8988T (cell line): Measurements from ENCODE around the gene CCDC107.
"Not testable (repeated sequence)": the region's sequence is repeated elsewhere in the genome, so short reads cannot be mapped to it uniquely, and the experiment has no call there.

Experiments
- DNase-seq: peaks from one replicate; pipeline ENCODE4 v3.0.0; 2011

CCDC107 gene

GRCh38 chr9:35638751-35639150, 19.3 kb upstream of the CCDC107 start:
- DNase-seq: not testable (repeated sequence)

- DNase-seq: not testable (repeated sequence)
Observed at GRCh38 chr9:35639225-35639624, 18.9 kb upstream of the CCDC107 start.

- DNase-seq: no peak
Observed at GRCh38 chr9:35639631-35640030, 18.5 kb upstream of the CCDC107 start.

- not testable (repeated sequence) for DNase-seq
Observed at GRCh38 chr9:35640431-35640830, 17.7 kb upstream of the CCDC107 start.

GRCh38 chr9:35641478-35641877, 16.6 kb upstream of the CCDC107 start:
- not testable (repeated sequence) for DNase-seq

- DNase-seq: no peak
Observed at GRCh38 chr9:35643046-35643445, 15.0 kb upstream of the CCDC107 start.

GRCh38 chr9:35645736-35646135, 12.4 kb upstream of the CCDC107 start:
- DNase-seq: not testable (repeated sequence)

GRCh38 chr9:35646153-35646532, 11.9 kb upstream of the CCDC107 start:
- DNase-seq: no peak

- DNase-seq: peak; percentile 91
Observed at GRCh38 chr9:35646533-35647265, 11.4 kb upstream of the CCDC107 start.

GRCh38 chr9:35649431-35650340, 8.4 kb upstream of the CCDC107 start:
- no peak for DNase-seq

- DNase-seq: no peak
Observed at GRCh38 chr9:35650341-35651158, 7.5 kb upstream of the CCDC107 start, which contains the start of gene SIT1. Gene SIT1, minus strand, starts transcription at chr9:35650931. Its CDS starts 78 bp downstream, at chr9:35650853.

GRCh38 chr9:35651956-35652828, 5.9 kb upstream of the CCDC107 start:
- no peak for DNase-seq

- no peak for DNase-seq
Observed at GRCh38 chr9:35652829-35653209, 5.3 kb upstream of the CCDC107 start.

GRCh38 chr9:35653611-35654010, 4.5 kb upstream of the CCDC107 start:
- DNase-seq: no peak

GRCh38 chr9:35656348-35656747, 1.7 kb upstream of the CCDC107 start:
- DNase-seq: no peak

GRCh38 chr9:35656831-35657545, 1.1 kb upstream of the CCDC107 start:
- no peak for DNase-seq

GRCh38 chr9:35657546-35658136, 451 bp upstream of the CCDC107 start, which contains the start of gene RMRP:
Gene RMRP, minus strand, starts transcription at chr9:35658019.
- peak; percentile 85 for DNase-seq

GRCh38 chr9:35658968-35659220, 802 bp downstream of the CCDC107 start:
- no peak for DNase-seq

- no peak for DNase-seq
Observed at GRCh38 chr9:35659340-35659739, 1.2 kb downstream of the CCDC107 start.

- no peak for DNase-seq
Observed at GRCh38 chr9:35660966-35661415, 2.9 kb downstream of the CCDC107 start.

- no peak for DNase-seq
Observed at GRCh38 chr9:35661756-35662350, 3.8 kb downstream of the CCDC107 start.
